ENCODE data around the gene SCYL2.

SCYL2 gene

DNA sequence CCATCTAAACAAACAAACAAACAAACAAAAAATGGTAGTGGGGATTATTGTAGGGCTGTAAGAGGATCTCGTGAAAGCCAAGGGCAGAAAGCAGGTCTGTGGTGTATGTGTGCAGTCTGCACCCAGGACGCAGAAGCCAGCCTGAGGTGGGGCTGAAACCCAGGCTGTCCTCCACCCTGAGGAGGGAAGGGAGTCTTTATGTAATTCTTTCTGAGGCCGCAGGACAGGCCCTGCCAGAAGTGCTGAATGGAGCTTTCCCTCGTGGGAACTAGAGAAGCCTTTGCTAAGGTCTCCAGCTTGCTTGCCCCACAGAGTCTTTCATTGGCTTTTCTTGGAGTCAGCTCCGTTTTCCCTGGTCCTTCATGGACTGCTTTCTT, 117.6 kb downstream of the SCYL2 start:
- Histone ChIP-seq H3K27me3 (ENCODE audit: insufficient read depth, low read length) (no peaks in the 10 kb centered on the region), H3K9ac (ENCODE audit: low read depth, low read length) (no peak overlapping the region), H3K4me1 (ENCODE audit: insufficient read depth, low read length) (no peaks in the 10 kb centered on the region), H3K27ac (ENCODE audit: low read length) (no peak overlapping the region), H3K4me3 (ENCODE audit: low read length) (no peak overlapping the region), H3K9me3 (ENCODE audit: insufficient read depth, low read depth, low read length) (no peaks in the 10 kb centered on the region), H3K36me3 (ENCODE audit: insufficient read depth, low read depth, low read length) (no peaks in the 10 kb centered on the region)

DNA sequence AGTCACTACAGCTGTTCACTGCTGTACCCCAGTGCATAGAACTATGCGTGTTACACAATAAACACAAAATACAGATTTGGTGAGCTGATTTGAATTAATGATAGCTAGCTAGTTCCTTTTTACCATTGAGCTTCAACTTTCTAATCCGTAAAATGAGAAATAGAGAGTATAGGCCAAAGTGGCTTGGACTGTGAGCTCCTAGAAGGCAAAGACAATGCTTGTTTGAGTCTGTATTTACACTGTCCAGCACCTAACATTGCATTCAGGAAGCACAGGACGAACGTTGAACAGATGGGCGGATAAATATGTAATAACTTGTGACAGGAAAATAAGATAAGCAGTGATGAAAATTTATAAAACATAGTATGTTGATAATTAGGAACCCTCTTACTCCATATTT, 121.4 kb downstream of the SCYL2 start:
- no peak overlapping the region for H3K27ac ChIP-seq (ENCODE audit: low read length)
- no peak overlapping the region for H3K4me3 ChIP-seq (ENCODE audit: low read length)
- no peaks in the 10 kb centered on the region for H3K4me1 ChIP-seq (ENCODE audit: insufficient read depth, low read length)
- H3K9ac ChIP-seq (ENCODE audit: low read depth, low read length): no peak overlapping the region
- H3K9me3 ChIP-seq (ENCODE audit: insufficient read depth, low read depth, low read length): no peaks in the 10 kb centered on the region
- H3K36me3 ChIP-seq (ENCODE audit: insufficient read depth, low read depth, low read length): no peaks in the 10 kb centered on the region
- H3K27me3 ChIP-seq (ENCODE audit: insufficient read depth, low read length): no peaks in the 10 kb centered on the region
